ENCODE data around the gene PARD3.

The PARD3 gene

GRCh38 chr10:34587002-34587679, 228.0 kb downstream of the PARD3 start:
- DNase-seq (ENCODE audit: low read depth) = no peak
- TF ChIP-seq, protein P1, sequence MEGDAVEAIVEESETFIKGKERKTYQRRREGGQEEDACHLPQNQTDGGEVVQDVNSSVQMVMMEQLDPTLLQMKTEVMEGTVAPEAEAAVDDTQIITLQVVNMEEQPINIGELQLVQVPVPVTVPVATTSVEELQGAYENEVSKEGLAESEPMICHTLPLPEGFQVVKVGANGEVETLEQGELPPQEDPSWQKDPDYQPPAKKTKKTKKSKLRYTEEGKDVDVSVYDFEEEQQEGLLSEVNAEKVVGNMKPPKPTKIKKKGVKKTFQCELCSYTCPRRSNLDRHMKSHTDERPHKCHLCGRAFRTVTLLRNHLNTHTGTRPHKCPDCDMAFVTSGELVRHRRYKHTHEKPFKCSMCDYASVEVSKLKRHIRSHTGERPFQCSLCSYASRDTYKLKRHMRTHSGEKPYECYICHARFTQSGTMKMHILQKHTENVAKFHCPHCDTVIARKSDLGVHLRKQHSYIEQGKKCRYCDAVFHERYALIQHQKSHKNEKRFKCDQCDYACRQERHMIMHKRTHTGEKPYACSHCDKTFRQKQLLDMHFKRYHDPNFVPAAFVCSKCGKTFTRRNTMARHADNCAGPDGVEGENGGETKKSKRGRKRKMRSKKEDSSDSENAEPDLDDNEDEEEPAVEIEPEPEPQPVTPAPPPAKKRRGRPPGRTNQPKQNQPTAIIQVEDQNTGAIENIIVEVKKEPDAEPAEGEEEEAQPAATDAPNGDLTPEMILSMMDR (IDR thresholded peaks at IDR 0.05; ENCODE audit: insufficient read depth, low read depth, low read length, missing control alignments) = no peak
- H3K4me3 ChIP-seq (ENCODE audit: low read depth, low read length) = no peak overlapping the region

DNA sequence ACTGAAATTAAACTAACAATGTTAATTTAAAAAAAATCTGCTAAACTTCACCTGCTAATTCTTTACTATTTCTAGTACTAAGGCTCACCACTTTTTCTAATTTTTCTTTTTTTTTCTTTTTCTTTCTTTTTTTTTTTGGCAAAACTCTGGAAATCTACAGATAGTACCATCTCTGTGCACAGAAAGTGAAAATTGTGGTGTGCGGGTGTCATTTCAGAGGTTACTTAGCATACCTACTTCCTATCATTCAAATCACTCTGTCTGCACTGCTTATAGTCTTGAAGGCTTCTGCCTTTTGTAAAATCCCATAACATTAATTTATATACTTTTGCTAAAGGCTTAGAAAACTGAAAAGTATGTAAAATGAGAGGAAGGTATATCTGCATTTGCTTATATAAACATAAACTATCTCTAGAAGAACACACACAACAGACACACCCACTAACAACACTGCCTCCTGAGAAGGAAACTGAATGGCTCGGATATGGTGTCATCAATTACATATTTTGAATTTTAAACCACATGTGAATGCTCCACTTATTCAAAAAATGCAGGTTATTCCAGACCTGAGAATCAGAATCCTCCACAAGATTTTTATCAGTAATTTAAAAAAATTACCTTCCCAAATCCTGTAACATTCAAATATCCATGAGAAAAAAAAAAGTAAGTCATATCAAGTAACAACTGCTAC, 229.5 kb downstream of the PARD3 start:
- H3K4me3 ChIP-seq (ENCODE audit: low read depth, low read length) = no peak overlapping the region
- TF ChIP-seq, protein P1 (IDR thresholded peaks at IDR 0.05; ENCODE audit: insufficient read depth, low read depth, low read length, missing control alignments) = no peak
- DNase-seq (ENCODE audit: low read depth) = no peak

DNA sequence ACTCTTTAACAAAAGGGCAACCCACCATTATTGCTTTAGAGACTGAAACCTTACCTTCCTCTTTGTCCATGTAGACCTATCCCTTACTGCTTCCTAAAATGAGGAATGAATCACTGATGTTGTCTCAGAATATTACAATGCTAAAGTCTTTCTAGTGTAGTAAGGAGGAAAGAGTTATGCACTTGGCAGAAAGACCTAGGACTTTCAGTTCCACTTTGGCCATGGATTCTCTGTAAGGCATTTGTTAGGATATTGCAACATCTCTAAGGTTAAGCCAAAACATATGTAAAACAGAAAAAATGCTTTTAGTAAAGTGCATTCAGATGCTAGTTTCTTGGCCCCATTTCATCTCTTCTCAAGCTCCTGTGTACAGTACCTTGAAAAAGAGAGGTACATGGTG, 230.9 kb downstream of the PARD3 start:
- TF ChIP-seq, protein P1 (IDR thresholded peaks at IDR 0.05; ENCODE audit: insufficient read depth, low read depth, low read length, missing control alignments) = no peak
- H3K4me3 ChIP-seq (ENCODE audit: low read depth, low read length) = no peak overlapping the region
- DNase-seq (ENCODE audit: low read depth) = no peak

DNA sequence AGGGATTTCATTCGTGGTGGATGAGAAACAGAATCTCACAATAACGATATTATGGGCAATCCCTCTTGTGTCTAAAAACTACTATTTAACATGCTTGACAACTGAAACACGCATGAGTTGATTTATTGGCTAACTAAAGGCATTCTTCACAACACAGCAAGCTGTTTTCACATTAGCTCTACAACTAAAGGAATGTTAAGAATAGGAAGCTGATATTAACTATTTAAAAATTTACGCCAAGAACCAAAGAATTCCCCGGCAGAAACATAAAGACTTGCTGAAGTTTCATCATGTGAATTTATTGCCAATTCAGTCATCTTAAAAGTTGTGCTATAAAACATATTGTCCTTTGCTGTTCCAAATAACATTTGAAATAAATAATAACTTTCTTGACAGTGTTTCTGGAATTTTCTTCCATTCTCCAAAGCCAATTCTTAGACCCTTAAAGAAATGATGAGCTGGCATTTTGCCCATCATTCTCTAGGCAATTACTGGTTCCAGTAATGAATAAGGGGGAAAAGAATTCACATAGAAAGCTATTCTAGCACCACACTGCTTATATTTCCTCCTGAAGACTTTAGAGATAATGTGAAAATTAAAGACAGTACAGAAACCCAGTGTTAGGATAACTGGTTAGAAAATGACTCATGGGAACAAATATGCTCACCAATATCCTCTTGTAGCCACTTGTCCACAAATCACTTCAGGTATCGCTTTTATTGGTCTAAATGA, 233.1 kb downstream of the PARD3 start:
- TF ChIP-seq, protein P1 (IDR thresholded peaks at IDR 0.05; ENCODE audit: insufficient read depth, low read depth, low read length, missing control alignments) = no peak
- H3K4me3 ChIP-seq (ENCODE audit: low read depth, low read length) = no peak overlapping the region
- DNase-seq (ENCODE audit: low read depth) = no peak

GRCh38 chr10:34580643-34581042, 234.5 kb downstream of the PARD3 start:
- TF ChIP-seq, protein P1 (IDR thresholded peaks at IDR 0.05; ENCODE audit: insufficient read depth, low read depth, low read length, missing control alignments) = no peak
- H3K4me3 ChIP-seq (ENCODE audit: low read depth, low read length) = no peak overlapping the region
- DNase-seq (ENCODE audit: low read depth) = no peak

DNA sequence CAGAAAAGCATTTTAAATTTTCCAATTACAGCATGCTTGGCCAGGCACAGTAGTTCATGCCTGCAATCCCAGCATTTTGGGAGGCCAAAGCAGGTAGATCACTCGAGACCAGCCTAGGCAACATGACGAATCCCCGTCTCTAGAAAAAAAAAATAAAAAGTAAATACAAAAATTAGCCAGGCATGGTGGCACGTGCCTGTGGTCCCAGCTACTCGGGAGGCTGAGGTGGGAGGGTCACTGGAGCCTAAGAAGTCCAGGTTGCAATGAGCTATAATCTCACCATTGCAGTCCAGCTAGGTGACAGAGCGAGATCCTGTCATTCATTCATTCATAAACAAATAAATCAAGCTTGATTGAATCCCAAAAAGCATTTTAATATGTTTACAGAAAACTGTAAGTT, 234.9 kb downstream of the PARD3 start:
- TF ChIP-seq, protein P1 (IDR thresholded peaks at IDR 0.05; ENCODE audit: insufficient read depth, low read depth, low read length, missing control alignments) = no peak

More for the DNA sequence above, 234.9 kb downstream of the PARD3 start:
- no peak overlapping the region for H3K4me3 ChIP-seq (ENCODE audit: low read depth, low read length)
- DNase-seq (ENCODE audit: low read depth) = no peak
